ENCODE measurements around the gene PRPH. TPM values are rescaled to one million over a fixed set of nuclear protein-coding genes. Genes with fewer than 3 reads are reported as not detected.
"Not testable (repeated sequence)": the region's sequence is repeated elsewhere in the genome, so short reads cannot be mapped to it uniquely, and the experiment has no call there.

Gene PRPH
- total and polyA plus RNA-seq, 10 of the 15 experiments (the other 5 are each of a cell fraction or from before 2014, with no cell fraction given) = 0.09 to 0.45 (median 0.19) TPM; not detected in 3

- RAD21 ChIA-PET (ENCODE audit: unreplicated experiment) = no interaction called here
- Histone ChIP-seq H3K9me3 (replicated peaks; ENCODE audit: control insufficient read depth, insufficient read depth, low read length) (no peaks in the 10 kb centered on the region), H4K20me1 (ENCODE audit: control insufficient read depth, insufficient read depth) (no peaks in the 10 kb centered on the region), H3K27ac (ENCODE audit: control insufficient read depth, insufficient read depth) (no peak overlapping the region), H3K27me3 (replicated peaks in 1 of 2; ENCODE audit: control insufficient read depth in 2 of 2, insufficient read depth in 2 of 2, low read length in 1 of 2) (peaks cover 0 to 2% of the 10 kb centered on the region in 2 experiments; a peak in 2 of 4 replicates), H3K4me1 (ENCODE audit: control insufficient read depth, insufficient read depth, low read length) (no peaks in the 10 kb centered on the region), H3K4me3 (no peak overlapping the region), H3K9ac (ENCODE audit: control insufficient read depth, insufficient read depth, low read length) (no peak overlapping the region), H3K79me2 (ENCODE audit: control insufficient read depth, insufficient read depth, low read length) (no peaks in the 10 kb centered on the region), H3K4me2 (ENCODE audit: control insufficient read depth, insufficient read depth) (no peak overlapping the region), H2AFZ (ENCODE audit: control insufficient read depth, low read depth, low read length) (no peak overlapping the region), H3K36me3 (ENCODE audit: control insufficient read depth in 2 of 2, insufficient read depth in 2 of 2, low read length in 1 of 2) (no peaks in the 10 kb centered on the region)
- ATAC-seq (no peak), DNase-seq (ENCODE audit: low read depth, low spot score) (no peak), FAIRE-seq (no peak)
- SMC1A ChIA-PET (ENCODE audit: uncharacterized antibody, unreplicated experiment) = no interaction called here
- in situ Hi-C loops (cut with MboI) (no loop called here), intact Hi-C loops (cut with micrococcal nuclease; ENCODE audit: unreplicated experiment) (no loop called here)
- TF ChIP-seq NR2C2 (IDR thresholded peaks at IDR 0.05; ENCODE audit: borderline replicate concordance, control insufficient read depth, insufficient read length, low read depth) (no peak), TCF3 (IDR thresholded peaks at IDR 0.05; ENCODE audit: borderline replicate concordance, insufficient read depth, low read depth, low read length) (no peak), NFXL1 (IDR thresholded peaks at IDR 0.05; ENCODE audit: borderline replicate concordance) (no peak), BCL11A (IDR thresholded peaks at IDR 0.05; ENCODE audit: low read depth, low read length) (no peak), RAD51 (IDR thresholded peaks at IDR 0.05) (no peak), STAT1 (conservative IDR thresholded peaks at IDR 0.05) (no peak), ZNF384 (IDR thresholded peaks at IDR 0.05; ENCODE audit: borderline replicate concordance, low read depth, low read length) (no peak)
- TF ChIP-seq, protein P1, sequence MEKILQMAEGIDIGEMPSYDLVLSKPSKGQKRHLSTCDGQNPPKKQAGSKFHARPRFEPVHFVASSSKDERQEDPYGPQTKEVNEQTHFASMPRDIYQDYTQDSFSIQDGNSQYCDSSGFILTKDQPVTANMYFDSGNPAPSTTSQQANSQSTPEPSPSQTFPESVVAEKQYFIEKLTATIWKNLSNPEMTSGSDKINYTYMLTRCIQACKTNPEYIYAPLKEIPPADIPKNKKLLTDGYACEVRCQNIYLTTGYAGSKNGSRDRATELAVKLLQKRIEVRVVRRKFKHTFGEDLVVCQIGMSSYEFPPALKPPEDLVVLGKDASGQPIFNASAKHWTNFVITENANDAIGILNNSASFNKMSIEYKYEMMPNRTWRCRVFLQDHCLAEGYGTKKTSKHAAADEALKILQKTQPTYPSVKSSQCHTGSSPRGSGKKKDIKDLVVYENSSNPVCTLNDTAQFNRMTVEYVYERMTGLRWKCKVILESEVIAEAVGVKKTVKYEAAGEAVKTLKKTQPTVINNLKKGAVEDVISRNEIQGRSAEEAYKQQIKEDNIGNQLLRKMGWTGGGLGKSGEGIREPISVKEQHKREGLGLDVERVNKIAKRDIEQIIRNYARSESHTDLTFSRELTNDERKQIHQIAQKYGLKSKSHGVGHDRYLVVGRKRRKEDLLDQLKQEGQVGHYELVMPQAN (conservative IDR thresholded peaks at IDR 0.05) = no peak
- POLR2A ChIA-PET = interaction anchor here (0.7 kb wide), 1 partner anchor 171 kb away, joined by 4 read pairs; no protein-coding TSS in a partner anchor
- BruUV-seq (replicated peaks) = no TSS peak
- 49% methylated on average over 5 of the region's 5 CpGs for WGBS (ENCODE audit: insufficient coverage, insufficient replicate concordance, low lambda C conversion rate, missing lambda C conversion rate)
- CTCF ChIA-PET = interaction anchor here (0.8 kb wide), 1 partner anchor 12 kb away, joined by 3 read pairs; no protein-coding TSS in a partner anchor
These were observed 12.6 kb upstream of the PRPH start for GRCh38 chr12:49282302-49282701.

GRCh38 chr12:49282740-49283375 lies 12.1 kb upstream of the PRPH start:
- DNase-seq (ENCODE audit: low read depth, low spot score); FAIRE-seq; H3K9ac ChIP-seq (ENCODE audit: control insufficient read depth, insufficient read depth, low read length); ATAC-seq; H3K36me3 ChIP-seq (ENCODE audit: control insufficient read depth in 2 of 2, insufficient read depth in 2 of 2, low read length in 1 of 2); H3K27ac ChIP-seq (ENCODE audit: control insufficient read depth, insufficient read depth); in situ Hi-C loops (cut with MboI); BruUV-seq (replicated peaks); H3K79me2 ChIP-seq (ENCODE audit: control insufficient read depth, insufficient read depth, low read length); SMC1A ChIA-PET (ENCODE audit: uncharacterized antibody, unreplicated experiment); H3K4me3 ChIP-seq; H4K20me1 ChIP-seq (ENCODE audit: control insufficient read depth, insufficient read depth); H2AFZ ChIP-seq (ENCODE audit: control insufficient read depth, low read depth, low read length); H3K9me3 ChIP-seq (replicated peaks; ENCODE audit: control insufficient read depth, insufficient read depth, low read length); H3K4me1 ChIP-seq (ENCODE audit: control insufficient read depth, insufficient read depth, low read length); H3K27me3 ChIP-seq (replicated peaks in 1 of 2; ENCODE audit: control insufficient read depth in 2 of 2, insufficient read depth in 2 of 2, low read length in 1 of 2); H3K4me2 ChIP-seq (ENCODE audit: control insufficient read depth, insufficient read depth); RAD21 ChIA-PET (ENCODE audit: unreplicated experiment); intact Hi-C loops (cut with micrococcal nuclease; ENCODE audit: unreplicated experiment): not testable (repeated sequence)
- ChIA-PET POLR2A (interaction anchor here (0.7 kb wide), 1 partner anchor 172 kb away, joined by 4 read pairs; no protein-coding TSS in a partner anchor), CTCF (interaction anchor here (0.8 to 16.2 kb wide), 3 partner anchors 13 to 67 kb away, joined by 3 to 231 read pairs (median 139); partner anchors contain the start of gene DNAJC22)
- 18% methylated on average over 1 of the region's 6 CpGs for WGBS (ENCODE audit: insufficient coverage, insufficient replicate concordance, low lambda C conversion rate, missing lambda C conversion rate)
